ENCODE data around the gene ELMOD3. TPM values are rescaled to one million over a fixed set of nuclear protein-coding genes. Genes with fewer than 3 reads are reported as not detected.

Gene ELMOD3
- total RNA-seq, 1 experiment from 2014 or later = 9.7 TPM

- Mint-ChIP-seq H3K9me3 (no peaks in the 10 kb centered on the region), H3K4me3 (no peak overlapping the region), H3K27ac (peak overlapping the region; percentile 73), H3K4me1 (peaks cover 48% of the 10 kb centered on the region), H3K36me3 (no peaks in the 10 kb centered on the region), H3K27me3 (ENCODE audit: low read depth) (no peaks in the 10 kb centered on the region)
- no peak for TF ChIP-seq TEAD4 (CRISPR knock-in tag; IDR thresholded peaks at IDR 0.05)
- TF ChIP-seq ATF2 (CRISPR knock-in tag; IDR thresholded peaks at IDR 0.05; ENCODE audit: borderline replicate concordance, low read depth) = no peak
- no peak for TF ChIP-seq ZNF416 (CRISPR knock-in tag; IDR thresholded peaks at IDR 0.05)
- no peak for TF ChIP-seq ZNF281 (CRISPR knock-in tag; IDR thresholded peaks at IDR 0.05)
- TF ChIP-seq AR (CRISPR knock-in tag; IDR thresholded peaks at IDR 0.05) = no peak
- no peak for TF ChIP-seq ZNF121 (CRISPR knock-in tag; IDR thresholded peaks at IDR 0.05)
- no peak for TF ChIP-seq ATF6 (CRISPR knock-in tag; IDR thresholded peaks at IDR 0.05)
- TF ChIP-seq RELA (CRISPR knock-in tag; IDR thresholded peaks at IDR 0.05; ENCODE audit: borderline replicate concordance) = no peak
- TF ChIP-seq FOXP4 (CRISPR knock-in tag; IDR thresholded peaks at IDR 0.05) = no peak
- TF ChIP-seq, protein P1, sequence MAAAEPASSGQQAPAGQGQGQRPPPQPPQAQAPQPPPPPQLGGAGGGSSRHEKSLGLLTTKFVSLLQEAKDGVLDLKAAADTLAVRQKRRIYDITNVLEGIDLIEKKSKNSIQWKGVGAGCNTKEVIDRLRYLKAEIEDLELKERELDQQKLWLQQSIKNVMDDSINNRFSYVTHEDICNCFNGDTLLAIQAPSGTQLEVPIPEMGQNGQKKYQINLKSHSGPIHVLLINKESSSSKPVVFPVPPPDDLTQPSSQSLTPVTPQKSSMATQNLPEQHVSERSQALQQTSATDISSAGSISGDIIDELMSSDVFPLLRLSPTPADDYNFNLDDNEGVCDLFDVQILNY (CRISPR knock-in tag; IDR thresholded peaks at IDR 0.05) = no peak
- TF ChIP-seq CBFB (CRISPR knock-in tag; IDR thresholded peaks at IDR 0.05; ENCODE audit: low read depth) = no peak
- TF ChIP-seq AFF4 (CRISPR knock-in tag; IDR thresholded peaks at IDR 0.05; ENCODE audit: borderline replicate concordance) = no peak
- TF ChIP-seq ETV6 (CRISPR knock-in tag; IDR thresholded peaks at IDR 0.05) = no peak
- no peak for TF ChIP-seq NFYB (CRISPR knock-in tag; conservative IDR thresholded peaks at IDR 0.05; ENCODE audit: low read depth)
- no peak for TF ChIP-seq ZNF219 (CRISPR knock-in tag; IDR thresholded peaks at IDR 0.05; ENCODE audit: borderline replicate concordance)
- POLR2A ChIA-PET = interaction anchor here (0.6 kb wide), 1 partner anchor 9 kb away, joined by 3 read pairs; no protein-coding TSS in a partner anchor
- CTCF ChIA-PET = interaction anchor here (0.6 to 1.0 kb wide), 2 partner anchors 51 to 127 kb away, joined by 4 to 6 read pairs; partner anchors contain the start of gene MAT2A
- no peak for DNase-seq (ENCODE audit: low spot score)
- no peak for ATAC-seq
These were observed 56.8 kb downstream of the ELMOD3 start for GRCh38 chr2:85411405-85411748.
